HepG2 (cell line): ENCODE results near the gene NSMCE1. TPM values are rescaled to one million over a fixed set of nuclear protein-coding genes. Genes with fewer than 3 reads are reported as not detected.

Experiments
- ATAC-seq: fragments of 200-7000 bp; cut with Tn5 transposase; 3 replicates; pipeline ENCODE4 v1.9.1; 2020; ENCODE audit warnings: mild to moderate bottlenecking, moderate library complexity
- BruUV-seq: library from RNA; stranded (reverse); fragments of 400-500 nt; replicated peaks from 2 replicates; lab custom pipeline; 2021; lab: Mats Ljungman, UMichigan
- CTCF ChIA-PET: fragments of 300-600 bp; formaldehyde crosslinking; extraction: SDS; loops from one replicate; lab custom pipeline; 2021; ENCODE audit warnings: low total read pairs, inconsistent platforms, low intra/inter-chr PET ratio; lab: Yijun Ruan, JAX
- POLR2A ChIA-PET: fragments of 350-600 bp; sonication (Branson Sonifier 250); formaldehyde crosslinking; loops from one replicate; lab custom pipeline; 2020; ENCODE audit warnings: antibody characterized with exemption, inconsistent platforms; lab: Yijun Ruan, JAX
- DNase-seq: peaks from one replicate; pipeline ENCODE4 v3.0.0-alpha.2; 2015; ENCODE audit warnings: low spot score
- FAIRE-seq: peaks from 3 replicates; lab custom pipeline; 2011; peaks lifted over from hg19 to GRCh38; lab: Jason Lieb, UNC
- H2AFZ ChIP-seq: one replicate; pipeline ENCODE4 v1.6.1; 2011; ENCODE audit warnings: low read length, inconsistent platforms
- H3K27ac ChIP-seq: fragments of 300-600 bp; 3 replicates; pipeline ENCODE4 v1.8.0; 2011; ENCODE audit warnings: mixed run types, mild to moderate bottlenecking, mixed read lengths, low read length, inconsistent platforms; ENCODE audit not compliant: insufficient read depth; ENCODE audit errors: extremely low read length
- H3K27me3 ChIP-seq, 2 experiments: fragments of 200-600 bp in 1 of 2; 2 replicates in 1 of 2; 3 replicates in 1 of 2; pipeline versions ENCODE4 v1.6.0 to v1.8.0; 2011; ENCODE audit warnings: low read length in 2 of 2, mild to moderate bottlenecking in 2 of 2, moderate library complexity in 2 of 2, inconsistent platforms in 1 of 2; ENCODE audit not compliant: insufficient read depth in 2 of 2, control insufficient read depth in 1 of 2
- H3K36me3 ChIP-seq, 2 experiments: fragments of 200-600 bp in 1 of 2; replicated peaks in 1 of 2; 2 replicates in 1 of 2; 3 replicates in 1 of 2; pipeline versions ENCODE4 v1.5.1 to v1.8.0; 2011; ENCODE audit warnings: low read length in 2 of 2, inconsistent platforms in 1 of 2; ENCODE audit not compliant: insufficient read depth in 2 of 2, control insufficient read depth in 1 of 2
- H3K4me1 ChIP-seq: 2 replicates; pipeline ENCODE4 v1.5.1; 2012; ENCODE audit warnings: low read length, inconsistent platforms; ENCODE audit not compliant: insufficient read depth
- H3K4me2 ChIP-seq: 2 replicates; pipeline ENCODE4 v1.6.0; 2011; ENCODE audit warnings: low read depth, low read length, inconsistent platforms
- H3K4me3 ChIP-seq, 3 experiments: fragments of 200-600 bp in 1 of 3; sonication (generic), shearing (Covaris generic) in 1 of 3; replicated peaks in 1 of 3; 2 replicates each; pipeline ENCODE4 v1.5.1; 2011 to 2016; ENCODE audit warnings: low read length in 3 of 3, inconsistent platforms in 2 of 3, low read depth in 2 of 3, mild to moderate bottlenecking in 2 of 3, control low read depth in 1 of 3, mixed read lengths in 1 of 3; ENCODE audit not compliant: insufficient read depth in 1 of 3
- H3K79me2 ChIP-seq: one replicate; pipeline ENCODE4 v1.6.1; 2011; ENCODE audit warnings: low read length, inconsistent platforms; ENCODE audit not compliant: insufficient read depth
- H3K9ac ChIP-seq: 2 replicates; pipeline ENCODE4 v1.6.0; 2011; ENCODE audit warnings: mild to moderate bottlenecking, low read depth, low read length, inconsistent platforms; ENCODE audit not compliant: insufficient read depth
- H3K9me3 ChIP-seq: 2 replicates; pipeline ENCODE4 v1.5.1; 2012; ENCODE audit warnings: mild to moderate bottlenecking, low read length
- H4K20me1 ChIP-seq: 2 replicates; pipeline ENCODE4 v1.6.0; 2011; ENCODE audit warnings: inconsistent platforms, mild to moderate bottlenecking, low read length, moderate library complexity; ENCODE audit not compliant: insufficient read depth
- AFF4 ChIP-seq: sonication (generic); formaldehyde crosslinking; IDR thresholded peaks from 2 replicates; pipeline ENCODE4 v1.4.0; 2020; ENCODE audit warnings: missing genetic modification reagents
- FOSL2 ChIP-seq: sonication (generic); formaldehyde crosslinking; IDR thresholded peaks from 2 replicates; pipeline ENCODE4 v1.4.0; 2020; ENCODE audit warnings: missing genetic modification reagents
- KAT2B ChIP-seq: fragments of 150-350 bp; IDR thresholded peaks from 2 replicates; pipeline ENCODE4 v1.6.1; 2014; ENCODE audit warnings: low read depth, low read length, borderline replicate concordance
- PLRG1 ChIP-seq: fragments of 450-650 bp; conservative IDR thresholded peaks from 2 replicates; pipeline ENCODE4 v1.6.1; 2016
- REXO4 ChIP-seq: sonication (generic); formaldehyde crosslinking; IDR thresholded peaks from 2 replicates; pipeline ENCODE4 v1.8.0; 2022; ENCODE audit warnings: missing genetic modification reagents, mild to moderate bottlenecking, borderline replicate concordance
- TOPORS ChIP-seq: sonication (generic); formaldehyde crosslinking; IDR thresholded peaks from 2 replicates; pipeline ENCODE4 v1.8.0; 2023; ENCODE audit warnings: mild to moderate bottlenecking, missing genetic modification reagents
- ZKSCAN5 ChIP-seq: sonication (generic); formaldehyde crosslinking; IDR thresholded peaks from 2 replicates; pipeline ENCODE4 v1.5.1; 2020; ENCODE audit warnings: mild to moderate bottlenecking, missing genetic modification reagents
- WGBS: methylation state at CpG from one replicate; pipeline ENCODE4 v1.1.6; 2017; ENCODE audit warnings: low lambda C conversion rate; 5-methylcytosine and 5-hydroxymethylcytosine counted together
- in situ Hi-C: cut with HindIII; loops from 2 replicates; pipeline ENCODE4 v1.10.0; 2017; ENCODE audit warnings: low pct_unique_long_range_greater_than_20kb; ENCODE audit not compliant: extremely low pct_ligation_motif_present
- intact Hi-C: fragments of 100-400 bp; cut with micrococcal nuclease; formaldehyde crosslinking; loops from one replicate; pipeline ENCODE4 v1.10.0; 2022; ENCODE audit not compliant: unreplicated experiment
- polyA plus RNA-seq, 8 experiments: library from polyadenylated mRNA; depleted of rRNA in 3 of 8; stranded (reverse) in 7 of 8; unstranded in 1 of 8; fragments of >200 nt; fragmentation: Illumina TruSeq in 4 of 8; extraction: Trizol in 4 of 8; gene quantifications; 2 replicates each; pipeline versions ENCODE4 v1.2.1 to v1.2.3, GENCODE V29; 2011 to 2016; ENCODE audit warnings: low read depth in 4 of 8, missing spikeins in 1 of 8, mixed read lengths in 1 of 8; ENCODE audit not compliant: insufficient read depth in 1 of 8
- total RNA-seq, 5 experiments: library from RNA; depleted of rRNA; stranded (reverse); fragments of >200 nt; fragmentation: Illumina TruSeq; extraction: Trizol; gene quantifications; 2 replicates each; pipeline ENCODE4 v1.2.3, GENCODE V29; 2016; ENCODE audit warnings: low read depth in 1 of 5

NSMCE1 gene
- total and polyA plus RNA-seq, 2 of the 13 experiments (the other 11 are each of a cell fraction or from before 2014, with no cell fraction given) = 42.7 to 52.9 TPM

GRCh38 chr16:27253526-27253930, 15.0 kb downstream of the NSMCE1 start:
- BruUV-seq = no TSS peak
- ATAC-seq = no peak
- Histone ChIP-seq H3K36me3 (peaks cover 6 to 16% of the 10 kb centered on the region in 2 experiments; a peak in 4 of 5 replicates), H3K4me2 (no peak overlapping the region), H3K4me1 (peaks cover 14% of the 10 kb centered on the region), H3K4me3 (no peak overlapping the region), H3K79me2 (no peaks in the 10 kb centered on the region), H3K27me3 (no peaks in the 10 kb centered on the region), H3K27ac (no peak overlapping the region), H3K9me3 (no peaks in the 10 kb centered on the region)
- in situ Hi-C loops = no loop called here
- 97% methylated on average over 6 of the region's 6 CpGs for WGBS
- FAIRE-seq = no peak
- TF ChIP-seq ZKSCAN5 (CRISPR knock-in tag) (no peak), REXO4 (CRISPR knock-in tag) (no peak), FOSL2 (CRISPR knock-in tag) (0 out of 2 replicates have a peak, but pooled peaks have one; percentile 18), PLRG1 (no peak), AFF4 (CRISPR knock-in tag) (no peak), KAT2B (no peak), TOPORS (no peak)
- TF ChIP-seq, all 625 proteins: peak for 1
- no peak for DNase-seq
- intact Hi-C loops = no loop called here
- POLR2A ChIA-PET = no interaction called here
- CTCF ChIA-PET = no interaction called here
- no peak overlapping the region for H2AFZ ChIP-seq
- H3K9ac ChIP-seq = no peak overlapping the region
- H4K20me1 ChIP-seq = no peaks in the 10 kb centered on the region
